HTR-8/SVneo (cell line): Measurements from ENCODE around the gene NXN.

Source experiments
- DNase-seq: peaks from one replicate; pipeline ENCODE4 v3.0.0; 2011; ENCODE audit warnings: low spot score, mixed read lengths; ENCODE audit not compliant: insufficient read length
- FAIRE-seq: peaks from 2 replicates; lab custom pipeline; 2011; peaks lifted over from hg19 to GRCh38; lab: Jason Lieb, UNC

The NXN gene

GRCh38 chr17:979539-980405, at the start of gene NXN:
Gene NXN, minus strand, starts transcription at chr17:979776.
- DNase-seq (peak; percentile 85), FAIRE-seq (peak; percentile 97)

GRCh38 chr17:1027044-1027443, 47.5 kb upstream of the NXN start:
- DNase-seq: no peak
- FAIRE-seq: no peak

- FAIRE-seq (no peak), DNase-seq (no peak)
Observed at GRCh38 chr17:1026599-1026975, 47.0 kb upstream of the NXN start.

GRCh38 chr17:1025733-1026598, 46.4 kb upstream of the NXN start:
- FAIRE-seq: no peak

GRCh38 chr17:1024076-1024475, 44.5 kb upstream of the NXN start:
- FAIRE-seq (no peak), DNase-seq (no peak)

More at GRCh38 chr17:1025733-1026598, 46.4 kb upstream of the NXN start:
- DNase-seq: no peak

DNA sequence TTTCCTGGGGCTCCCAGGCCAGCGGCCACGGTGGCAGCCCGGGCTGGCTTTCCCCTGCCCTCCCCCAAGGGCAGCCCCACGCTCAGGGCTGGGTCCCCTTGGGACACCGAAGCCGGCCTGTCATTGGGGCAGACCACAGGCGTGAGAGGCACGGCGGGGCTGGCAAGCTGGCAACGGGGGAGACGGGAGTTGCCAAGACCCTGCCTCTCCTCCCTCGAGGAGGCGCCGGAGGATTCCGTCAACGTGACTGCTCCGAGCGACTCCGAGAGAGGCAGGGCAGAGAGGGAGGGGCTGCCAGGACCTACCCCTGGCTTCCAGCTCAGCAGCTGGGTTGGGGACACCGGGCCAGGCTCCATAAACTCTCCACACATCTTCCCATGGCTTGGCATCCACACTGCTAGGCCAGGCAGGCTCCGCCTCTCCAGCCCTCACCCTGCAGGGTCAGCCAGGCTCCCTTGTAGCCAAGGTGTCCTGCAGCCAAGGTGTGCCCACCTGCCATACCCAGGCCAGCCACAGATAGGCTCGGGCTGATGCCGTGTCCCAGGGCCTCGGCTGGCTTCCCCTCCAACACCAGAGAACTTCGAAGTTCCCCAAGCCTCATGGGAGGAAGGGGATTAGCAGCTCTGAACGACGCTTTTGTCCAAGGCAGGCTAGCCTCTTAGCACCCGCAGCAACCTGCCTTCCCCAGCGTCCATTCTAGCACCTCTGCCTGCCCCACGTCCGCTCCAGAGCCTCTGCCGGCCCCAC, 42.9 kb upstream of the NXN start:
- DNase-seq (no peak), FAIRE-seq (no peak)

DNA sequence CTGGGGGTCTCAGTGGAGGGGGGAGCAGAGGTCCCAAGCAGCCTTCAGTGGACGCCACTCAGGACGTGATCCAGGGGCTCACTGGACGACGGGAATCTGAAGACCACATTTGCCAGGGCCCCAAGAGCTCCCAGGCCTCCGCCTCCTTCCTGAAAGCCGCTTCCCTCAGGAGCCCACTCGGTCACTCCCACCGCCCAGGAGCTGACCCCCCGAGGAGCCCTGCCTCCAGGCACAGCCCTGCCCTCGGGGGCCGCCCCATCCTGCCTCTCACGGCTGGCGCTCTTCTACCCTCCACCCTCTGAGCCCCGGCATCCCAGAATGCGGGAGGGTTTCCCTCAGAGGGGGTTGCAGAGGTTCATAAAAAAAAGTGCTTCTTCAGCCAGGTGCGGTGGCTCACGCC, 41.6 kb upstream of the NXN start:
- FAIRE-seq (no peak), DNase-seq (no peak)

GRCh38 chr17:1019451-1019850, 39.9 kb upstream of the NXN start:
- DNase-seq (no peak), FAIRE-seq (no peak)

- FAIRE-seq (peak; percentile 13), DNase-seq (no peak)
Observed at GRCh38 chr17:1018547-1018946, 39.0 kb upstream of the NXN start.

DNA sequence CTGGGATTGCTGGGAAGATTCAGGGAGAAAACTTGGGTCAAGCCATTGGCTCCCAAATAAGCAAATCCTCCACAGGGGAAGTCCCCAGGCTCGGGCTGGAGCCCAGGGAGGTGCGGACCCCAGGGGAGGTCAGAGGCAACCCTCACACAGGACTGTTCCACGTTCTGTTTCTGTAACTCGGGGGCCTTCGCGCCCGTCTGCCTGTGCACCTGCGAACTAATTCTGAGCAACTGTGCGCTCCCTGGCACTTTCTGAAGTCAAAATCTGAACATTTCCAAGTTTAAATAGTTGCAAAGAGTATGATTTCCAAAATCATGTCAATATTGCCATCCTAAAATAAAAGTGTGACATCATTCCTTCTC, 34.1 kb upstream of the NXN start:
- no peak for FAIRE-seq
- no peak for DNase-seq

DNA sequence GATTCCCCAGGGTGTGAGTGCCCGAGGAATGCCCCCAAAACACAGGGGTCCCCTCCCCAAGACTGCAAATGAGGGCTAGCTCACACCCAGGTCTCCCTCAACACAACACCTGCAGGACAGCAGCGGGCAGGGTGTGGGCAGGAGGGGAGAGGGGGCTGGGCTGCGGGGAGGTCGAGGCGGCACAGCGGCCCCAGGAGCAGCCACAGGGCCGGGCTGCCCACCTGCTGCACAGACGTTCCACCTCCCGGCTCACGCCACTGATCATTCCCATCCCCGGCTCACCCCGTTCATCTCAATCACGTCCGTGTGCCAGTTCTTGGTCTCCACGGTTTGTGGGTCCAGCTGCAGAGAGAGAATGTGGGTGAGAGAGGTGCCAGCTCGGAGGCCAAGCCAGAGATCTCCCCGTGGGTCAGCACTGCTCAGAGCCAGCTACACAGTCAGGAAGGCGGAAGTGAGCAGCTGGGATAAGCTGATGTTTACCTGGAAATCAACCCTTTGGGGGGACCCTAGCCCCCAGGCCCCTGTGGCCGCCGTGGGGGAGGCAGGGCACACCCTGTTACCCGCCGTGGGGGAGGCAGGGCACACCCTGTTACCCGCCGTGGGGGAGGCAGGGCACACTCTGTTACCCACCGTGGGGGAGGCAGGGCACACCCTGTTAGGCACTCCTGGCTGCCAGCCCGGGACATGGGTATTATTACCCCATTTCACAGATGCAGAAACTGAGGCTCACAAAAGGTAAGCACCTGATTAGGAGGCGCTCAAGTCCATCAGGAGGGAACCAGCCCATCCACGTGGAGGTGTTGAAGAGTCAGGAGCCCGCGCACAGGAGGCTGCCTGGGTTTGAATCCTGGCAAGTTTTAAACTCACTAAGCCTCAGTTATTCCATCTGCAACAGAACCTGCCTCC, 33.5 kb upstream of the NXN start:
- FAIRE-seq (peak; percentile 9), DNase-seq (no peak)

DNA sequence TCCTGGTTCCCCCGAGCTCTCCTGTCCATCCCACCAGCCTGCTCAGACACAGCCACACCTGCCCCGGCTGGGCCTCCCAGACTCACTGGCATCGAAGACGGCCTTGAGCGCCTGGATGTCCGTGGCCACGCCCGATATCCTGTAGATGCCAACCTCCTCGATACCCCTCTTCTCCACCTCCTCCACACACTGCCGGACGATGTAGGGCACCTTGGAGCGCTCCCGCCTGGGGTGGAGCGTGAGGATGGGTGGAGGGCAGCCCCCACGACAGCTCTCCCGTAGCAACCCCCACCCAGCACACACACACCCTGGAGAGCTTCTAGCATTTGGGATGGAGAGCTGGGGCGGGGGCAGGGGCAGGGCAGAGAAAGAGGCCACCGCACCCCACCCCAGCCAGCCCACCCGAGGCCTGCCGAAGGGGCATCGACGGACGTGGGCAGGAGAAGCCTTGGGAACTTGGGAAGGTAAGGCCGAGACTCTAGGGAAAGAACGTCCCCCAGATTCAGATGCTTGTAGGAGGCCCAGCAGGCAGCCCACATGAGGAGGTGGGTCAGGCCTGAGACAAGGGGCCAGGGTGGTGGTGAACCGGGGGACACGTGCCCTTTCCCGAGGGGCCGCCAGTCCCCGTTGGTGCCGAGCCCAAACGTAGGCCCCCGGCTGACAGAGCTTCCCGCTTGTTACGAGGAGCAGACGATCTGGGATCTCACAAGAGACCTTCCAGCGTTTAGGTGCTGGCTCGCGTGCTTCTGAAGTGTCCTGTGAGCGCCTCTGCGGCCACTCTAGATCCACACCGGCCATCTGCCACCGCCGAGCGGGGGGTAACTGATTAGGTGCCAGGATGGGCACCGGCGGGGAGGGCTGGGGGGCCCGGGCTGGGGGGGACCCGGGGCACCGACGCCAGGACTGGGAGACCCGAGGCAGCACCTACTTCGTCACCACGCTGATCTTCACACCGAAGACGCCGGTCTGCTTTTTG, 32.5 kb upstream of the NXN start:
- no peak for FAIRE-seq
- DNase-seq: no peak

DNA sequence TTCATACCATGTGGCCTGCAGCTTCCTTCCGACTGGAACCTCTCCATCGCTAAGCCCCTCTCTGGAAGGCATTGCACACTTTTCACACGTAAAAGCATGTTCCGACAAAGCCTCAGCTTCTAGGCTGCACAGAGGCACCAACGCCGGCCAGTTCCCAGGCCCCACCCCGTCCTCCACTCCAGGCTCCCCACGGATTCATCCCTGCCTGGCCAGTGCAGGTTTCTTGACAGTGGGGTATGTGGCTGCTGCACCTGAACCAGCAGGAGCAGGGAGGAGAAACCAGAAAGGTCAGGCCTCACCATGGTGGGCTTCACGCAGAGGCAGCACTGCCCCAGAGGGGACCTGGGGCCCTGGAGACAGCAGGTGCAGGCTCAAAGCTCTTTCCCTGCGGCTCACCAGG, 31.6 kb upstream of the NXN start:
- FAIRE-seq (no peak), DNase-seq (no peak)

DNA sequence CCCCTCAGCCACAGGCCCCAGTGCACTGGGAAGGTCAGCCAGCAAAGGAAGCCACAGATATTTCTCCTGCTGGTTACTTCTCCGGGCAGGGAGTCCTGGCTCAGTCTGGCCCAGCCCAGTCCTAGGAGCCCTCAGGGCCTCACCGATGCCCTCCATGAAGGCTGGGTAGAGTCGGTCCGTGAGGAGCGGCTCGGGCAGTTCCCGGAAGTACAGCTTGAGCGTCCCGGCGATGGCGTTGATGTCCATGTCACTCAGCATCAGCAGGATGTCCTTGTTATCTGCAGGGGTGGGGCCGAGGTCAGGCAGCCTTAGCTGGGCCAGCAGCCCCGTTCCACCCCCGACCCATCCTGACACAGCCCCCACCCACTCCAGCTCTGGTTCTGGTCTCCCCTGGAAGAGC, 31.0 kb upstream of the NXN start:
- FAIRE-seq: no peak

GRCh38 chr17:1010086-1010450, 30.5 kb upstream of the NXN start:
- FAIRE-seq (no peak), DNase-seq (no peak)

More for the DNA sequence above, 31.0 kb upstream of the NXN start:
- DNase-seq: no peak

DNA sequence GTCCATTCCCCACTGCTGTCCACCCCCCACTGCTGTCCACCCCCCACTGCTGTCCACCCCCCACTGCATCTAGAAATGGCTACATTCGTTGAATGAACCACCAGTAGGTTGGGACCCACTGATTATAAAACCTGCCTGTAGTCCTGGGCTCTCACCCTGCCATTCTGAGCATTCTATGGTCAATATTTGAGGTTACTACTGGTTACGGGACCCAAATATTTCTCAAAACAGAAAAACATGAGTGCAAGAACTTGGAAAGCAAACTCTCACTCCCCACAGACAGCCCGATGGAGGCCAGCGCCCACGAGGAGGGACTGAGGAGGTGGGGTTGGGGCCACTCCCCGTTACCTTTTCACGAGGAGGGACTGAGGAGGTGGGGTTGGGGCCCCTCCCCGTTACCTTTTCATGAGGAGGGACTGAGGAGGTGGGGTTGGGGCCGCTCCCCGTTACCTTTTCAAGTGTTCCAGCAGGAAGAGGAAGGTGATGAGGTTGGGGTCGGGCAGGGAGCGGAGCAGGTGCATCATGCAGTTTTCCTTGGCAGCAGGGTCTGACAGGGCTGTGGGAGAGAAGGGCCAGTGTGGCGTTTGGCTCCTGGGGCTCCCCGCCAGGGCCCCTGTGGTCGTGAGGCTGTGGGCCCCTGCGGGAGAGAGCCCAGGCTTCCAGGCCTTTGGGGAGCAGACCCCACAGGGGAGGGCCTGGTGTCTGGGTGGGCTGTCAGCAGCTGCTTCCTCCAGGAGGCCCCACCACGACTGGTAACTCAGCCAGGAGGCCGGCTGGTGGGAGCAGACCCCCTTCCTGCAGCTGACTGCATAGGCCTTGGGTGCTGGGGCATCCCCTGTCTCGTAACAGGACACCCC, 29.9 kb upstream of the NXN start:
- DNase-seq (no peak), FAIRE-seq (no peak)

DNA sequence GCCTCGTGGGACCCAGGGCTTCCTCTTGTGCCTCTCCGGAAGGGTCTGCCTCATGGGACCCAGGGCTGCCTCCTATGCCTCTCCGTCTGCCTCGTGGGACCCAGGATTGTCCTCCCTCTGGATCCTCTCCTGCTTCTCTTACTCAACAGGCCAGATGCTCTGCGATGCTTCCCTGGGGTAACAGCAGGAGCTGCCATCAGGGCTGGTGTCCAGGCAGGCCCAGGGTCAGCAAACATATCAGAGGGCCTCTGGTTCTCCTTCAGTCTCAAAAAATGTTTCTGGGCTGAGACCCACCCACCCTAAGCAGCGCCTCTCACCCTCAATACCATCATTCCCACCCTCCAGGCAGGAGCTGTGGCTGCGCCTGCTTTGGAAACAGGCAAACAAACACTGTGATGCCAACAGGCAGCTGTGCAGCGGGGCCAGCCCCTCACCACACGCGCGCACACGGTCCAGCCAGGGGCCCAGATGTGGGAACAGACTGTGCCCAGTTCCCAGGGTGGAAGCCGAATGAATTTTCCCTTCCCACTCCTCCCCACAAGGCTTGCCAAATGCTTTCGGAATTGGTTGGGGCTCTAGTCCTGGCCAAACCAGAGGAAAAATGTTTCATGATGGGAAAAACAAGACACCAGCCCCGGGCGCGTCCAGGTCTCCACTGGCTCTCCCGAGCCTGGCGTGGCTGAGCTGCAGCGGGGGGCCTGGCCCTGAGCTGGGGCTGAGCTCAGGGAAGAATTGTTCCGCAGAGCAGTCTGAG, 28.6 kb upstream of the NXN start:
- DNase-seq (no peak), FAIRE-seq (no peak)
